B cell (primary cell): ENCODE results near the gene G6PC3. TPM values are rescaled to one million over a fixed set of nuclear protein-coding genes. Genes with fewer than 3 reads are reported as not detected.

Experiments used
- ATAC-seq: fragments of 200-7000 bp; cut with Tn5 transposase; one replicate; pipeline ENCODE4 v1.10.0; 2021; ENCODE audit warnings: low read depth, mild to moderate bottlenecking, moderate number of reproducible peaks, moderate library complexity
- CTCF ChIA-PET: fragments of 350-600 bp; sonication (Branson Sonifier 250); formaldehyde crosslinking; loops from one replicate; lab custom pipeline; 2021; ENCODE audit warnings: antibody characterized with exemption, inconsistent platforms; lab: Charles Lee
- POLR2A ChIA-PET: fragments of 350-600 bp; sonication (Branson Sonifier 250); formaldehyde crosslinking; loops from one replicate; lab custom pipeline; 2021; ENCODE audit warnings: antibody characterized with exemption; lab: Charles Lee
- DNase-seq: peaks from one replicate; pipeline ENCODE4 v3.0.0; 2013
- H2AFZ ChIP-seq: 2 replicates; pipeline ENCODE4 v1.6.1; 2012; ENCODE audit warnings: mild to moderate bottlenecking, low read depth, low read length; ENCODE audit not compliant: insufficient read depth, poor library complexity, severe bottlenecking
- H3K27ac ChIP-seq, 2 donors: 1 replicate in 1 of 2; 2 replicates in 1 of 2; pipeline ENCODE4 v1.5.1; 2012 to 2013; ENCODE audit warnings: low read length in 2 of 2, mild to moderate bottlenecking in 2 of 2, moderate library complexity in 1 of 2
- H3K27me3 ChIP-seq, 4 experiments: fragments of 200-600 bp in 1 of 4; sonication (generic) in 1 of 4; replicated peaks in 1 of 4; 1 replicate in 2 of 4; 2 replicates in 2 of 4; pipeline versions ENCODE4 v1.6.1 to v1.7.0; 2013 to 2016; ENCODE audit warnings: low read length in 3 of 4, mild to moderate bottlenecking in 2 of 4, mixed read lengths in 1 of 4, moderate library complexity in 1 of 4; ENCODE audit not compliant: insufficient read depth in 4 of 4, control insufficient read depth in 3 of 4; ENCODE audit errors: control extremely low read depth in 1 of 4
- H3K36me3 ChIP-seq, 2 experiments: replicated peaks in 1 of 2; 1 replicate in 1 of 2; 2 replicates in 1 of 2; pipeline versions ENCODE4 v1.6.1 to v1.7.1; 2013; ENCODE audit warnings: low read length in 1 of 2; ENCODE audit not compliant: insufficient read depth in 2 of 2, control insufficient read depth in 1 of 2; ENCODE audit errors: control extremely low read depth in 1 of 2, extremely low read depth in 1 of 2
- H3K4me1 ChIP-seq, 2 donors: fragments of 200-600 bp in 1 of 2; sonication (generic) in 1 of 2; 1 replicate in 1 of 2; 2 replicates in 1 of 2; pipeline versions ENCODE4 v1.5.1 to v1.6.1; 2013 to 2017; ENCODE audit warnings: low read length in 2 of 2; ENCODE audit not compliant: control insufficient read depth in 2 of 2, insufficient read depth in 2 of 2
- H3K4me2 ChIP-seq: replicated peaks from 2 replicates; pipeline ENCODE3; 2012; ENCODE audit warnings: mild to moderate bottlenecking, low read depth, low read length; ENCODE audit not compliant: poor library complexity, severe bottlenecking
- H3K4me3 ChIP-seq, 5 experiments: fragments of 200-600 bp in 1 of 5; sonication (generic) in 1 of 5; 1 replicate in 3 of 5; 2 replicates in 2 of 5; pipeline versions ENCODE4 v1.5.1 to v1.7.0; 2011 to 2016; ENCODE audit warnings: low read length in 4 of 5, mild to moderate bottlenecking in 4 of 5, low read depth in 2 of 5, control low read depth in 1 of 5, moderate library complexity in 1 of 5; ENCODE audit not compliant: insufficient read depth in 1 of 5; ENCODE audit errors: control extremely low read depth in 1 of 5, extremely low read depth in 1 of 5
- H3K79me2 ChIP-seq: fragments of 200-600 bp; sonication (generic); one replicate; pipeline ENCODE4 v1.6.0; 2016; ENCODE audit warnings: low read length; ENCODE audit not compliant: control insufficient read depth, insufficient read depth
- H3K9ac ChIP-seq: fragments of 200-600 bp; sonication (generic); 2 replicates; pipeline ENCODE4 v1.6.1; 2017; ENCODE audit warnings: mild to moderate bottlenecking, low read length, moderate library complexity
- H3K9me3 ChIP-seq, 3 donors: one replicate each; pipeline versions ENCODE4 v1.6.1 to v1.7.1; 2013; ENCODE audit warnings: low read length in 2 of 3; ENCODE audit not compliant: control insufficient read depth in 2 of 3, insufficient read depth in 1 of 3; ENCODE audit errors: control extremely low read depth in 1 of 3
- H4K20me1 ChIP-seq: 2 replicates; pipeline ENCODE4 v1.6.0; 2012; ENCODE audit warnings: mild to moderate bottlenecking, low read length; ENCODE audit not compliant: insufficient read depth, control insufficient read depth, poor library complexity, severe bottlenecking
- H3K27ac Mint-ChIP-seq: one replicate; pipeline ENCODE4 v1.8.0; 2021; ENCODE audit warnings: mixed read lengths
- H3K27me3 Mint-ChIP-seq: one replicate; pipeline ENCODE4 v1.8.0; 2021; ENCODE audit warnings: mixed read lengths
- H3K4me1 Mint-ChIP-seq: one replicate; pipeline ENCODE4 v1.8.0; 2021; ENCODE audit warnings: mixed read lengths
- H3K4me3 Mint-ChIP-seq: one replicate; pipeline ENCODE4 v1.8.0; 2021; ENCODE audit warnings: mixed read lengths
- H3K9me3 Mint-ChIP-seq: one replicate; pipeline ENCODE4 v1.8.0; 2022; ENCODE audit warnings: mixed read lengths; ENCODE audit not compliant: insufficient read depth
- CTCF ChIP-seq: fragments of 200-600 bp; IDR thresholded peaks from one replicate; pipeline ENCODE4 v1.8.0; 2022; ENCODE audit warnings: antibody characterized with exemption, mild to moderate bottlenecking
- EZH2 ChIP-seq: IDR thresholded peaks from 2 replicates; pipeline ENCODE4 v1.6.1; 2012; ENCODE audit warnings: borderline replicate concordance, low read depth, mild to moderate bottlenecking, moderate library complexity, low read length; ENCODE audit not compliant: insufficient read depth, poor library complexity, severe bottlenecking
- WGBS: methylation state at CpG from one replicate; pipeline ENCODE4 v1.1.5; 2013; ENCODE audit warnings: missing lambda C conversion rate; ENCODE audit not compliant: insufficient coverage; 5-methylcytosine and 5-hydroxymethylcytosine counted together
- intact Hi-C: fragments of 100-400 bp; cut with micrococcal nuclease; formaldehyde crosslinking; loops from one replicate; pipeline ENCODE4 v1.10.0; 2022
- polyA plus RNA-seq: library from polyadenylated mRNA; depleted of rRNA; stranded (reverse); fragments of >200 nt; gene quantifications from 2 replicates; pipeline ENCODE4 v1.2.3, GENCODE V29; 2012
- total RNA-seq, 2 donors: library from RNA; stranded (reverse); fragments of 120-200 nt in 1 of 2; gene quantifications; 1 replicate in 1 of 2; 2 replicates in 1 of 2; pipeline versions ENCODE4 v1.2.3 to v1.2.4, GENCODE V29; 2013 to 2022

The G6PC3 gene
- total and polyA plus RNA-seq, 2 donors (not counting 1 experiment from before 2014, with no cell fraction given) = 24.3 to 28.5 TPM

GRCh38 chr17:44024271-44024663 lies 46.3 kb upstream of the G6PC3 start:
- WGBS = 93% methylated on average over 5 of the region's 6 CpGs
- no peaks in the 10 kb centered on the region for H3K4me1 ChIP-seq
- DNase-seq (no peak), ATAC-seq (no peak)
- intact Hi-C loops = no loop called here
- Mint-ChIP-seq H3K27me3 (no peaks in the 10 kb centered on the region), H3K27ac (no peak overlapping the region), H3K4me1 (no peaks in the 10 kb centered on the region), H3K4me3 (no peak overlapping the region), H3K9me3 (no peaks in the 10 kb centered on the region)
- no peaks in the 10 kb centered on the region for H3K79me2 ChIP-seq
- no peak overlapping the region for H3K27ac ChIP-seq
- H3K4me3 ChIP-seq = no peak overlapping the region
- no peak overlapping the region for H3K4me2 ChIP-seq
- no peaks in the 10 kb centered on the region for H3K36me3 ChIP-seq
- H3K27me3 ChIP-seq = no peaks in the 10 kb centered on the region
- ChIA-PET POLR2A (interaction anchor here (0.7 kb wide), 1 partner anchor 46 kb away, joined by 5 read pairs; no protein-coding TSS in a partner anchor), CTCF (interaction anchor here (2.7 kb wide), 1 partner anchor 17 kb away, joined by 9 read pairs; no protein-coding TSS in a partner anchor)
- no peak overlapping the region for H3K9ac ChIP-seq
- H3K9me3 ChIP-seq = no peaks in the 10 kb centered on the region
- TF ChIP-seq CTCF (no peak), EZH2 (no peak)
- no peaks in the 10 kb centered on the region for H4K20me1 ChIP-seq
- no peak overlapping the region for H2AFZ ChIP-seq

- Histone ChIP-seq H3K27me3 (no peaks in the 10 kb centered on the region), H3K79me2 (no peaks in the 10 kb centered on the region), H3K27ac (no peak overlapping the region), H3K4me2 (no peak overlapping the region), H3K9me3 (no peaks in the 10 kb centered on the region), H3K4me1 (no peaks in the 10 kb centered on the region), H3K36me3 (no peaks in the 10 kb centered on the region), H4K20me1 (no peaks in the 10 kb centered on the region), H2AFZ (no peak overlapping the region), H3K9ac (no peak overlapping the region), H3K4me3 (no peak overlapping the region)
- Mint-ChIP-seq H3K9me3 (no peaks in the 10 kb centered on the region), H3K27ac (no peak overlapping the region), H3K4me3 (no peak overlapping the region), H3K4me1 (no peaks in the 10 kb centered on the region), H3K27me3 (no peaks in the 10 kb centered on the region)
- TF ChIP-seq EZH2 = no peak
- WGBS = 94% methylated on average over 4 of the region's 4 CpGs
- POLR2A ChIA-PET = interaction anchor here (0.6 kb wide), 1 partner anchor 63 kb away, joined by 5 read pairs; no protein-coding TSS in a partner anchor
- intact Hi-C loops = no loop called here
- CTCF ChIA-PET = interaction anchor here (2.7 kb wide), 1 partner anchor 16 kb away, joined by 9 read pairs; no protein-coding TSS in a partner anchor
- no peak for ATAC-seq
- no peak for DNase-seq
Measured at GRCh38 chr17:44024853-44025252, 45.7 kb upstream of the G6PC3 start.
